Activated B cell treated with CpG ODN at 0.5 μM for 24 hours (primary cell): ENCODE data around the gene ZNF248. TPM values are rescaled to one million over a fixed set of nuclear protein-coding genes. Genes with fewer than 3 reads are reported as not detected.

Source experiments
- ATAC-seq: fragments of 200-7000 bp; cut with Tn5 transposase; one replicate; pipeline ENCODE4 v1.10.0; 2021; ENCODE audit warnings: low read depth, mild to moderate bottlenecking, moderate library complexity
- CTCF ChIA-PET: fragments of 350-600 bp; sonication (Branson Sonifier 250); formaldehyde crosslinking; loops from one replicate; lab custom pipeline; 2021; ENCODE audit warnings: antibody characterized with exemption; lab: Charles Lee
- POLR2A ChIA-PET: fragments of 350-600 bp; sonication (Branson Sonifier 250); formaldehyde crosslinking; loops from one replicate; lab custom pipeline; 2021; ENCODE audit warnings: antibody characterized with exemption; lab: Charles Lee
- DNase-seq: peaks from one replicate; pipeline ENCODE4 v3.0.0; 2022
- H3K27ac Mint-ChIP-seq: one replicate; pipeline ENCODE4 v1.8.0; 2020; ENCODE audit warnings: mixed read lengths
- H3K27me3 Mint-ChIP-seq: one replicate; pipeline ENCODE4 v1.8.0; 2021; ENCODE audit warnings: mixed read lengths
- H3K36me3 Mint-ChIP-seq: one replicate; pipeline ENCODE4 v1.8.0; 2021; ENCODE audit warnings: low read depth, mixed read lengths
- H3K4me1 Mint-ChIP-seq: one replicate; pipeline ENCODE4 v1.8.0; 2021; ENCODE audit warnings: mixed read lengths
- H3K4me3 Mint-ChIP-seq: one replicate; pipeline ENCODE4 v1.8.0; 2020; ENCODE audit warnings: mild to moderate bottlenecking, mixed read lengths
- H3K9me3 Mint-ChIP-seq: one replicate; pipeline ENCODE4 v1.8.0; 2020; ENCODE audit warnings: mixed read lengths
- intact Hi-C: fragments of 100-400 bp; cut with micrococcal nuclease; formaldehyde crosslinking; loops from one replicate; pipeline ENCODE4 v1.15.1; 2024
- total RNA-seq: library from RNA; stranded (reverse); gene quantifications from 2 replicates; pipeline ENCODE4 v1.2.3, GENCODE V29; 2022
- TF ChIP-seq, protein P1 (sequence below): fragments of 200-600 bp; IDR thresholded peaks from one replicate; pipeline ENCODE4 v1.8.0; 2022; ENCODE audit warnings: antibody characterized with exemption, mild to moderate bottlenecking

ZNF248 gene
- total RNA-seq, 1 donor from 2014 or later: 12.1 TPM

DNA sequence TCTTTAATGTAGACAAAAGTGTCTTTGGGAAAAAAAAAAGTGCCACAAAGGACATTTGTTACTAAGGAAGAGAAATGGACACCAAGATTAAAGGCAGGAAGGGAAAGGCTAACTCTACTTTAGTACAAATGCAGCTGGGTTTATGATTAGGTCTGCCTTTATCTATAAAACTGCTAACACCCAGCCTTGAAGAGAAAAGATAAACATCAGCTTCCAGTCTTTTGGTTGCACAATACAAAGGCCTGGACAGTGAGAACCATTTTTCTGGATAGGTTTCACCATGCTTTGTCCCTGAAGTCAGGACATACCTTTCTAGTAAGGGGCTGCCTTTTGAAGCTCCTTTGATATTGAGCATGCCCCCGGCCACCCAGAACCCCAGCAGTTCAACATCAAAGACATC lies 45.1 kb downstream of the ZNF248 start:
- Mint-ChIP-seq H3K27ac (no peak overlapping the region), H3K4me3 (no peak overlapping the region), H3K36me3 (peaks cover 8% of the 10 kb centered on the region), H3K27me3 (no peaks in the 10 kb centered on the region), H3K4me1 (no peaks in the 10 kb centered on the region), H3K9me3 (peaks cover 46% of the 10 kb centered on the region)
- ATAC-seq (no peak), DNase-seq (no peak)
- TF ChIP-seq, protein P1, sequence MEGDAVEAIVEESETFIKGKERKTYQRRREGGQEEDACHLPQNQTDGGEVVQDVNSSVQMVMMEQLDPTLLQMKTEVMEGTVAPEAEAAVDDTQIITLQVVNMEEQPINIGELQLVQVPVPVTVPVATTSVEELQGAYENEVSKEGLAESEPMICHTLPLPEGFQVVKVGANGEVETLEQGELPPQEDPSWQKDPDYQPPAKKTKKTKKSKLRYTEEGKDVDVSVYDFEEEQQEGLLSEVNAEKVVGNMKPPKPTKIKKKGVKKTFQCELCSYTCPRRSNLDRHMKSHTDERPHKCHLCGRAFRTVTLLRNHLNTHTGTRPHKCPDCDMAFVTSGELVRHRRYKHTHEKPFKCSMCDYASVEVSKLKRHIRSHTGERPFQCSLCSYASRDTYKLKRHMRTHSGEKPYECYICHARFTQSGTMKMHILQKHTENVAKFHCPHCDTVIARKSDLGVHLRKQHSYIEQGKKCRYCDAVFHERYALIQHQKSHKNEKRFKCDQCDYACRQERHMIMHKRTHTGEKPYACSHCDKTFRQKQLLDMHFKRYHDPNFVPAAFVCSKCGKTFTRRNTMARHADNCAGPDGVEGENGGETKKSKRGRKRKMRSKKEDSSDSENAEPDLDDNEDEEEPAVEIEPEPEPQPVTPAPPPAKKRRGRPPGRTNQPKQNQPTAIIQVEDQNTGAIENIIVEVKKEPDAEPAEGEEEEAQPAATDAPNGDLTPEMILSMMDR: no peak
- intact Hi-C loops: no loop called here
- POLR2A ChIA-PET: no interaction called here
- CTCF ChIA-PET: no interaction called here

DNA sequence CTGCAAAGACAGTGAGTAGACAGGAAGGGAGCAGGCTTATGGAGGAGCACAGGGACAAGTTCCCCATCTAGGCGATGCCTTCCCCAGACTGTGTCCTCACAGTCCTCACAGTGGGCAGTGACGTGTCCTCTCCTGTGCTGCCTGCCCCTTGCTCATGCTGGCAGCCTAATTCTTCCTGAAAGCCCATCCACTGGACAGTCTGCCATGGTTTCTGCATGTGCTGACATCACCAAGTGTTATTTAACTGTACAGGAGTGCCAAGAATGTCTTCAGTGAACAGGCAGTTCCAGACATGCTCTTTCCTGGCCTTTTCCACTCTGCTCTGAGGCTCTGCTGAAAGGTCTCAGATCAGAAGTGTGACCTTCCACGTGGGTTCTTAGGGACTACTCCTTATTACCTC lies 54.1 kb downstream of the ZNF248 start:
- DNase-seq (no peak), ATAC-seq (no peak)
- TF ChIP-seq, protein P1: no peak
- H3K9me3 Mint-ChIP-seq: no peaks in the 10 kb centered on the region
- no peaks in the 10 kb centered on the region for H3K27me3 Mint-ChIP-seq
- H3K4me1 Mint-ChIP-seq: no peaks in the 10 kb centered on the region
- CTCF ChIA-PET: no interaction called here
- intact Hi-C loops: no loop called here
- no peak overlapping the region for H3K27ac Mint-ChIP-seq
- no peak overlapping the region for H3K4me3 Mint-ChIP-seq
- POLR2A ChIA-PET: no interaction called here
- peaks cover 3% of the 10 kb centered on the region for H3K36me3 Mint-ChIP-seq

DNA sequence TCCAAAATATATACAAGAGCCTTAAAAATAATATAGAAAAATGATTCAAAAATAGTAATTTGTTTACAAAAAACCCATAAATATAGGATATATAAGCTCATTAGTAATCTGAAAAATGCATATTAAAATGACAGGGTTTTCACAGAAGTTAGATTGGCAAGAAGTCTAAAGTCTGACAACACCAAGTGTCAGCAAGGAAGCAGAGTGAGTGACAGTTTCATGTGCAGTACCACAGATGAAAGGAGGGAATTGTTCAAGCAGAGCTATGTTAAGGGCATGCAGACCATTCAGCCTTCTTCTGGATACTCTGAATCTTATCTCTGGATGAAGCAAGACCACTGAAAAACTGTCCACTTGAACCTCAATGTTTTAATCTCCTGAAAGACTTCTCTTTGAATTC lies 55.9 kb downstream of the ZNF248 start:
- Mint-ChIP-seq H3K36me3 (peaks cover 5% of the 10 kb centered on the region), H3K4me1 (no peaks in the 10 kb centered on the region), H3K27ac (no peak overlapping the region), H3K9me3 (peaks cover 10% of the 10 kb centered on the region), H3K27me3 (no peaks in the 10 kb centered on the region), H3K4me3 (no peak overlapping the region)
- POLR2A ChIA-PET: no interaction called here
- CTCF ChIA-PET: no interaction called here
- ATAC-seq (no peak), DNase-seq (no peak)
- intact Hi-C loops: no loop called here
- TF ChIP-seq, protein P1: no peak

DNA sequence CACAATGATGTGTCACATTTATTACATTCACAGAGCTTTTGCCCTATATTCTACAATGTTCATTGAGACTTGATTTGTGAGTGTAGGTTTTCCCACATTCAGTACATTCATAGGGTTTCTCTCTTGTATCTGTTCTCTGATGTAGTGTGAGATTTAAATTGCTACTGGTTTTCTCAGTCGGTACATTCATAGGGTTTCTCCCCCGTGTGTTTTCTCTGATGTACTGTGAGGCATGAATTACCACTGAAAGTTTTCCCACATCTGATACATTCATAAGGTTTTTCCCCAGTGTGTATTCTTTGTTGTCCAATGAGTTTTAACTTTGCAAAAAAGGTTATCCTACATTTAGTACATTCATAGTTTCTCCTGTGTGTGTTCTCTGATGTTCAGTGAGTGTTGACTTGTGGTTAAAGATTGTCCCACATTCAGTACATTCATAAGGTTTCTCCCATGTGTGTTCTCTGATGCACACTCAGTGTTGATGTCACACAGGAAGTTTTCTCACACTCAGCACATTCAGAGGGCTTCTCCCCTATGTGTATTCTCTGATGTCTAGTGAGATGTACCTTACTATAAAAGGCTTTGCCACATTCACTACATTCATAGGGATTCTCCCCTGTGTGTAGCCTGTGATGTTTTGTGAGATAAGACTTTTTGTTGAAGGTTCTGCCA lies 63.0 kb downstream of the ZNF248 start:
- no peak overlapping the region for H3K27ac Mint-ChIP-seq
- TF ChIP-seq, protein P1: no peak
- H3K36me3 Mint-ChIP-seq: peaks cover 9% of the 10 kb centered on the region
- no peak overlapping the region for H3K4me3 Mint-ChIP-seq
- H3K4me1 Mint-ChIP-seq: no peaks in the 10 kb centered on the region
- peaks cover 29% of the 10 kb centered on the region for H3K9me3 Mint-ChIP-seq
- ChIA-PET CTCF (no interaction called here), POLR2A (no interaction called here)
- DNase-seq (no peak), ATAC-seq (no peak)
- H3K27me3 Mint-ChIP-seq: no peaks in the 10 kb centered on the region
- intact Hi-C loops: no loop called here

DNA sequence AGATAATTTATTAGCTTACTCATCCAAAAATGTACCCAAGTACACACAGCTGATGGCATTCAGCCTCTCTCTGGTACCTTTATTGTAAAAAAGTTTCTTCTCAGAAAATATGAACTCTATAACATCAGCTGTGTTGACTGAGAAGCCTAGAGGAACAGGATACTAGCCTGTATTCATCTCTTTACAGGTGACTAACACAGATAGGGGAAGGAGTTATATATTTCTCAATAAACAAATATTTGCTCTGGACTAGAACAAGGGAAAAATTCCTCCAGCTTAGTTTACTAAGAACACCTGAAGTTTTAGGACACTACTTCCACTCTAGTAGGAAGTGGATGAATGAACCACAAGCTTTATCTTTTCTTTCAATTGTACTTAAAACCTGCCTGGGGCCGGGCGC lies 67.8 kb downstream of the ZNF248 start:
- no peak for ATAC-seq
- TF ChIP-seq, protein P1: no peak
- Mint-ChIP-seq H3K36me3 (peaks cover 5% of the 10 kb centered on the region), H3K9me3 (peaks cover 16% of the 10 kb centered on the region), H3K4me3 (no peak overlapping the region), H3K4me1 (no peaks in the 10 kb centered on the region), H3K27ac (no peak overlapping the region), H3K27me3 (no peaks in the 10 kb centered on the region)
- ChIA-PET POLR2A (no interaction called here), CTCF (no interaction called here)
- no peak for DNase-seq
- intact Hi-C loops: no loop called here
